NCI-H526 treated with DMSO at 0.1 percent for 48 hours (cell line): ENCODE measurements around the gene CST8.
A peak's percentile ranks its signal among the peaks of the same experiment; 100 is the strongest.
"Not testable (repeated sequence)": the region's sequence is repeated elsewhere in the genome, so short reads cannot be mapped to it uniquely, and the experiment has no call there.

Experiments
- DNase-seq: peaks from one replicate; lab custom pipeline; 2025; lab: John Stamatoyannopoulos, UW

Gene CST8, protein sequence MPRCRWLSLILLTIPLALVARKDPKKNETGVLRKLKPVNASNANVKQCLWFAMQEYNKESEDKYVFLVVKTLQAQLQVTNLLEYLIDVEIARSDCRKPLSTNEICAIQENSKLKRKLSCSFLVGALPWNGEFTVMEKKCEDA

DNA sequence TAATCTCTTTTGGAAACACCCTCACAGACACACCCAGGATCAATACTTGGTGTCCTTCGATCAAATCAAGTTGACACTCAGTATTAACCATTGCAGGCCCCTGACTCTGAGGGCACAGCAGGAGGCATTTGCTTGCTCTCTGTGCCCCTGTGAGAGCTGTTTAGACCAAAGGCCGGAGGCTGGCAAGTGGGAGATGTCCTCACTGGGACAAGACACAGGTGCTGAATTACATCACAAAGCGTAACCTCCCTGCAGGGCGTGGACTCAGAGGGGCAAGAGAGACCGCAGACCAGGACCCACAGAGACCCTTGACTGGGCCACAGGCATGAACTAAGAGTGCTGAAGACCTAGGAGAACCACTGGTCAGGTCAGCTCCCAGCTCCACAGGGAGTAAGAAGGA, at the start of gene CST8:
TSS of gene CST8 (plus strand) at position 301 of the 400 bp plus-strand sequence. CDS start 551 bp downstream, outside the sequence.
- no peak for DNase-seq

- DNase-seq: peak; percentile 51
Observed at GRCh38 chr20:23441850-23442313, 49.0 kb upstream of the CST8 start.

DNA sequence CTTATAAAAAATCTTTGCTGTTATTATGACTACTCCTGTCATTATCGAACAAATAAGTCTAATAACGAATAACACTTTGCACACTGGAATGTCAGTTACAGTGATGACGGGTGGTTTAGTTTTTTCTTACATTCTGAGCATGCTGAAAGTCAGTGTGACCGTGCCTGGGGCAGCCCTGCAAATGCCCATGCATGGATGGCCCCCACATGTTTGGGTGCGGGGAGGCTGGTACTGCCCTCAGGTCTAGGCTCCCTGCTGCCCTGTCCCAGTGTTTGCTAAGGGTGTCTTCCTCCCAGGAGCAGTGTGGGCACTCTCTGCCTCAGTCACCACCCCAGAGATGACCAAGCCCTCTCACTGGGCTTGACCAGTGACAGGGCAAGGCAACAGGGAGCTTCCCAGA, 48.5 kb upstream of the CST8 start:
- no peak for DNase-seq

- no peak for DNase-seq
Observed at GRCh38 chr20:23444859-23445258, 46.1 kb upstream of the CST8 start.

- DNase-seq: no peak
Observed at GRCh38 chr20:23445596-23446217, 45.2 kb upstream of the CST8 start.

- peak; percentile 55 for DNase-seq
Observed at GRCh38 chr20:23446505-23446904, 44.4 kb upstream of the CST8 start.

DNA sequence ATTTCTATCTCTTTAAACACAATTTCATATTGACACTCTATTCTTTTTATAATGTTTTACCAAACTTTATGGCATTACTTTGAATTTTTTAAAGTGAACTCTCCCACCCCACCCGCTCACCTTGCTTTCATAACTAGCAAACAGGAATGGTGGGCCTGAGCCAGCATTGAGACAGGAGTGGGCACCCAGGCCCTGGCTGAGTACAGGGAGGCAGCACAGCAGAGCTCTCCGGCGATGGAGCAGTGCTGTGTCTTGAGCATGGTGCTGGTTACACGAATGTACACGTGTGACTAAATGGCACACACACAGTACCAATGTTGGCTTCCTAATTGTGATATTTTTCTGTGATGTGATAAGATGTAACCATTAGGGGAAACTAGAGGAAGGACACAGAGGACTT, 42.8 kb upstream of the CST8 start:
- DNase-seq: no peak

DNA sequence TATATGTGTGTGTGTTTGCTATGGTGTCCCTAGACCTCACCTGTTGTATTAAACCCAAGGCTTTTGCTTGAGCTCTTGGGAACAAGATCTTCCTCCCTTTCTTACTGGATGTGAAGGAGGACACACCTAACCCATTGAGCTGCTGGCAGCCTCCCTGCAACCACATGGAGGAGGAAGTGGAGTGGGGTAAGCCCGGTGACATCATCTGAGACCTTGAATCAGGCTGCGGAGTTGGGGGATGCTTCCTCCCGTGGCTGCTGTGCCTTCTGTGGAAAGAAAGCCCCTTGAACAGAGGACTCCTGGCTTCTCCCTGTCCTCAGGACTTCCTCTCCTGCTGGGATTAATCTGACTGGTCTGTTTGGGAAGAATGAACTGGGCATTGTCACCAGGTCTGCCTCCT, 41.5 kb upstream of the CST8 start:
- DNase-seq: no peak

DNA sequence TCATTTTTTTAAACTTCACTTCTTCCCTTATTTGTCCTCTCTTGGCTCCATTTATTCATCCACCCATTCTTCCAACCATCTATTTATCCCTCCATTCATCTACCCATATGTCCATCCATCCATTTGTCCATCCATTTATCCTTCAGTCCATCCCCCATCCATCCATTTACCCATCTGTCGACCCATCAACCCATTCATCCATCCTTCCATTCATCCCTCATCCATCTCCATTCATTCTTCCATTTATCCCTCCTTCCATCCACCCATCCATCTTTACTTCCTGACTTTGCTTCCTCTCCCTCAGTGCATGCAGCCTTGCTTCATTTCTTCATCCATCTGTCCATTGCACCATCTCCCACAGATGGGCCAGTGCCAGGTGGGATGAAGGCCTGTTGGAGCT, 40.0 kb upstream of the CST8 start:
- DNase-seq: no peak

- no peak for DNase-seq
Observed at GRCh38 chr20:23451956-23452487, 38.9 kb upstream of the CST8 start.

GRCh38 chr20:23452776-23453175, 38.1 kb upstream of the CST8 start, which contains the start of gene CST11:
Gene CST11 (minus strand): TSS chr20:23452876. CDS start chr20:23452811, 65 bp downstream.
- DNase-seq: no peak

DNA sequence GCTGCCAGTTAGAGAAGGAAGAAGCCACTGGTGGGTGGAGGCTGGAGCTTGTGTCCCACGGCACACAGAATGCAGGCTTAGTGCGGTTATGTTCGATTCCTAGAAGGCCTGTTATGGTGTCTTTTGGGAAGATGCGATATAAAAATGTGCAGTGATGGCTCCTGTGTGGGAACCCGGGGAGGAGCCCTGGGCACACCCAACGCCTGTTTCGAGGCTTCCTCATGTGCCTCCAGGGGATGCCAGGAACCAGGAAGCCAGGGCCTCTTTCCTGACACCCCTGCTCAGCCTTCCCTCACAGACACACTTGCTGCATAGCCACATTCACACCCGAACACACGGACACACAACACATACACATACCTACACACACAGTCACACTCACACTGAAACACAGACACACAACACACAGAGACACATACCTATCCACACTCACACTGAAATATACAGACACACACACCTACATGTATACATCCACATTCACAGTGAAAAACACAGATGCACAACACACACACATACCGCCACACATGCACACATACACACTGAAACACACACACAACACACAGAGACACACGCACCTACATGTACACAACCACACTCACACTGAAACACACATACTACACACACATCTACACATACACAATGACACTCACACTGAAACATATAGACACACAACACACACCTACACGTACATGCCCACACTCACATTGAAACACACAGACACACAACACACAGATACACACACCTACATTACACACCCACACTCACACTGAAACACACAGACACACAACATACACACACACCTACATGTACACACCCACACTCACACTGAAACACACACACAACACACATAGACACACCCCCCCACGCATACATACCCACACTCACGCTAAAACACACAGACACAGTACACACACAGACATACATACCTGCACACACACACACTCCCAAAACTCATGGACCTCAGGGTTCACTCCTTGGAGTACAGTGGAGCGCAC, 37.1 kb upstream of the CST8 start:
- DNase-seq: no peak

DNA sequence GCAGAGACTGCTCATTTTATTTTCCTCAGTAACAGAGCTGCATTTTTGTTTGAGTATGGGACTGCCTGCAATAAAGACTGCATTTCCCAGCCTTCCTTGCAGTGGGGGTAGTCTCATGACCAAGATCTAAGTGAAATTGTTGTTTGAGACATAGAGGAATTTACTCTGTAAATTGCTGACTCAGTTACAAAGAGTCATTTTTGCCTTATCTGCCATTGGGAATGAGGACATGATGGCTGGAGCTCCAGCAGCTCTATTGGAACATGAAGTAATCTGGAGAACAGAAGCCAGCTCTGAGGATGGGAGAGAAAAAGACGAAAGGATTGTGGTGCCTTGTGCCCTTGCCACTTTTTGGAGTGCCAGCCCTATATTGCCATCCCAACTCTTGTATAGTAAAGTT, 36.1 kb upstream of the CST8 start:
- DNase-seq: no peak

GRCh38 chr20:23455639-23456038, 35.3 kb upstream of the CST8 start:
- no peak for DNase-seq

GRCh38 chr20:23456409-23456808, 34.5 kb upstream of the CST8 start:
- DNase-seq: no peak

GRCh38 chr20:23456873-23457272, 34.0 kb upstream of the CST8 start:
- DNase-seq: no peak

DNA sequence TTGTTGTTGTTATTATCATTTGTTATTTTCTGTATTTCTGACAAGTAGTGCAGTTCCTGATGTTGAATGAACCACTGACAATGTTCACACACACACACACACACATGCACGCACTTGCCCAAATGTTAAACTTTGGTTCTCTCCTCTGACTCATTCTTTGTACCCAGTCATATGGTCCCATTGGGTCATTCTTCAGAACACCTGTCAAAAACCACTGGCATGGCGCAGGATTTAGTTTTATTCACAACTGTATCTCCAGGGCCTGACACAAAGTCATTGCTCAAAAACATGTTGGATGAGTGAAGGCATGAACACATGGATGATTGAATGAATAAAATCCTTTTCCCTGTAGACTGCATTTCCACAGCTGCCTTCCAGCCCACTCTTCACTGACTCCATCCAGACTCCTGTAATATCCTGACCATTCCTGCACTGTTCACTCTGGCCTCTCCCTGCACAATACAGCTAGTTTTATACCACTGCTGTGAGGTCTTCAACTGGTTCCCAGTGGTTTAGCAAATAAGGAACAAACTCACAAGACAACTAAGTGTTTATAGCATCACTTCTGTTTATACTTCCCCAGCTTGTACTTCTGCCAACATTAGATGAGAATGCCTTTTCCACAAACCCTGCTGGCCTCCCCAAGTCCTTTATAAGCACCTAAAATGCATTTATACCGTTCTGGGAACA, 31.3 kb upstream of the CST8 start:
- DNase-seq: no peak

- no peak for DNase-seq
Observed at GRCh38 chr20:23461180-23461579, 29.7 kb upstream of the CST8 start.

- not testable (repeated sequence) for DNase-seq
Observed at GRCh38 chr20:23466961-23467360, 24.0 kb upstream of the CST8 start.

GRCh38 chr20:23472306-23472705, 18.6 kb upstream of the CST8 start:
- DNase-seq: not testable (repeated sequence)

GRCh38 chr20:23473293-23473692, 17.6 kb upstream of the CST8 start:
- DNase-seq: not testable (repeated sequence)

DNA sequence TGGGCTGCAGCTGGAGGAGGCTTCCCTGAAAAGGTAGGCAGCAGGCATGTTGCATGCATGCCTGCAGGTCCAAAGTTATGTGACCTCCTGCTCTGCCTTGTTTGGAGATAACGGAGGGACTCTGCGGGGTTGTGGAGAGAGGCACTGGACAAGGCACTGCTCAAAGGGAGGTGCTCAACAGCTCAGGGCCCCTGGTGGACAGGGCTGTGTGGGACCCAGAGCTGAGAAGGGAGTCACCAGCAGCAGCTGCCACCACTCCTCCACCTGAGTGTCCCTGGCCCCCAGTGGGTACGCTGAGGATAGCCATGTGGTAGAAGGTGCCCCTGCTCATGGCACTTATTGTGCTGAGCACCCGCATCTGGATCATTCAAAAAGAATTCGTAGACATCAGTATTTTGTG, 15.5 kb upstream of the CST8 start:
- DNase-seq: no peak
